ENCODE measurements around the gene SZT2.

- TF ChIP-seq CTCF (IDR thresholded peaks at IDR 0.05 in 8 of 11, conservative IDR thresholded peaks at IDR 0.05 in 3 of 11) (no peak), POLR2AphosphoS5 (IDR thresholded peaks at IDR 0.05) (peak in 1 of 3 donors; percentile 21), POLR2A (IDR thresholded peaks at IDR 0.05) (no peak)
These were observed 63.2 kb downstream of the SZT2 start for GRCh38 chr1:43452789-43453441.

Measured in spleen (tissue), 7 donors.